CD1c-positive myeloid dendritic cell (primary cell): ENCODE measurements around the gene SSB.
"Not testable (repeated sequence)": the region's sequence is repeated elsewhere in the genome, so short reads cannot be mapped to it uniquely, and the experiment has no call there.

Source experiments
- DNase-seq: peaks from one replicate; pipeline ENCODE4 v3.0.0-alpha.2; 2016; ENCODE audit errors: extremely low spot score

SSB gene

DNA sequence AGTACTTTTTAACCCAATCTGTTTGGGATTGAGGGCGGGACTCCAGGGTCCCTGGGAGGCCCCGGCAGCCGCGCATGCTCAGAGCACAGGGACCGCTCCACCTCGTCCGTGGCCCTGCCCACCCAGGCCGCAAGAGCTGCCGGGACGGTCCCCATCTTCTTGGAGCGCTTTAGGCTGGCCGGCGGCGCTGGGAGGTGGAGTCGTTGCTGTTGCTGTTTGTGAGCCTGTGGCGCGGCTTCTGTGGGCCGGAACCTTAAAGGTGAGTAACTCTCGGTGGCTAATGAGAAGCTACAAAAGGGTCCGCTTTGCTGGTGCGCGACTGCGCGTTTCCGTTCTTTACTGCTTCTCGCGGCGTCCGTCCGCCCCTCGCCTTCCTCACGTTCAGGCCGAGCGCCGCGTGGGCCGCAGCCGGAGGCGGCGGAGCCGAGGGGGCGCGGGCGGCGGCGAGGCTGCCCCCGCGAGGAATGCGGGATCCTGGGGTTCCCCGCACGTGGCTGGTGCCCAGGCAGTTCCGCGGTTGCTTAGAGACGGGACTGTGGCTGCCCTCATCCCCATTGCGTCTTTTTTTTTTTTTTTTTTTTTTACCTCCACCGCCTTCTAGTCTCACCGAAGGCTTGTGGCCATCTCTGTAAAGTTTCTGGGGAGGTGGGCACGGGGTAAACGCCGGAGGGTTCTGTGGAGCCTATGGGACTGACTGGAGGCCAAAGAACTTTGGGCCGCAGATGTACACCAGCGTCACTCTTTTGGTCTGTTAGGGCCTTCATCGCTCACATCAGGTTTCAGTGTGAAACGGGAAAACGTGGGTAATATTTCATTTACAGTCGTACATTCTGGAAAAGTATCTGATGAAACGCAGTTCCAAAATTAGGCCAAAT is at the start of gene SSB:
SSB (plus strand) TSS at position 154 of the 875 bp plus-strand sequence. CDS start 2,090 bp downstream, outside the sequence.
- DNase-seq: peak; percentile 90

GRCh38 chr2:169752752-169753151 is 45.9 kb upstream of the SSB start:
- DNase-seq: no peak

GRCh38 chr2:169755083-169755870 is 43.4 kb upstream of the SSB start:
- DNase-seq: no peak

GRCh38 chr2:169756342-169756741 is 42.3 kb upstream of the SSB start:
- DNase-seq: no peak

GRCh38 chr2:169757356-169757755 is 41.3 kb upstream of the SSB start:
- no peak for DNase-seq

- no peak for DNase-seq
These were observed 40.9 kb upstream of the SSB start for GRCh38 chr2:169757778-169758177.

GRCh38 chr2:169759987-169760386 is 38.7 kb upstream of the SSB start:
- no peak for DNase-seq

- not testable (repeated sequence) for DNase-seq
These were observed 37.9 kb upstream of the SSB start for GRCh38 chr2:169760798-169761197.

GRCh38 chr2:169761251-169761969 is 37.3 kb upstream of the SSB start:
- DNase-seq: no peak

DNA sequence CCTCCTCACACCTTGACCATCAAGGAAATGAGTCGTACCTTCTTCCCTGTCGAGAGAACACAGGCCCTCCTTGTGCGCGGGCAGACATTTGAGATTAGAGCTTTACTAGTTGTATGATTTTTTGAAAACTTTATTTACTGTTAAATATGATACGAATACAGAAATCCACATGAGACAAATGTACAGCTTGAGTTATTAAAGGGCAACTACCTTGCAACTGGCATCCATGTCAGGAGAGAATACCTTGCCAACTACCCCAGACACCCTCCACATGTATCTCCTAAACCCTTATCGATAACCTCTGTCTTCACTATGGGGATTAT is 36.7 kb upstream of the SSB start:
- DNase-seq: no peak

GRCh38 chr2:169765523-169765922 is 33.1 kb upstream of the SSB start:
- no peak for DNase-seq

DNA sequence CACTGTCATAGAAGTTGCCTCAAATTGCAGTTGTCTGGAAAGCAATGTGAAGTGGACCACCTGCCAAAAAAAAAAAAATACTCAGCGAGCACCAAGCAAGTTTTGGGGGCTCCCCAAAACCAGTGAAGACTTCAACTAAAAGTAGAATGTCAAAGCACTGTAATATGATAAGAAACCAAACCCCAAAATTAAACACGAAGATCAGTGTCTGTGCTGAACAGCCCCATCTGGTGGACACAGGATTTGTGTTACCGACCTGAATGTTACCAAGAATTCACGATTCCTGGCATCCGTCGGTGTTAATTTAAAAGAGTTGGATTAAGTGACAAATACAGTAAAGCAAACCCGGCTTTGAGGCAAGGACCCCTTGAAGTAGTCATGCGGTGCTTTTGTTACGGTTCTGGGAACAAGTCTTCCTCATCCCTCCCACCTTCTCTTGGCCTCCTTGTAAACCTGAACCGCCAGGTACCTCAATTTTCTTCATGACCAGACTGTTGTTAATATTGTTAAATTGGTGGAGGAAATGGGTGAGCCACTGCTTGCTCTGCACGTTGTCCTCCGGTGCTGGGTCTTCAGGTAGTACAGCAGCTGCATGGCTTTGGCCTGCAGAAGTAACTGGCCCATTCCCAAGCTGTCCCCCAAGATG is 31.3 kb upstream of the SSB start:
- DNase-seq: peak; percentile 55

- DNase-seq: peak; percentile 30
These were observed 30.2 kb upstream of the SSB start for GRCh38 chr2:169768262-169768995.

GRCh38 chr2:169771021-169771420 is 27.6 kb upstream of the SSB start:
- peak; percentile 24 for DNase-seq

DNA sequence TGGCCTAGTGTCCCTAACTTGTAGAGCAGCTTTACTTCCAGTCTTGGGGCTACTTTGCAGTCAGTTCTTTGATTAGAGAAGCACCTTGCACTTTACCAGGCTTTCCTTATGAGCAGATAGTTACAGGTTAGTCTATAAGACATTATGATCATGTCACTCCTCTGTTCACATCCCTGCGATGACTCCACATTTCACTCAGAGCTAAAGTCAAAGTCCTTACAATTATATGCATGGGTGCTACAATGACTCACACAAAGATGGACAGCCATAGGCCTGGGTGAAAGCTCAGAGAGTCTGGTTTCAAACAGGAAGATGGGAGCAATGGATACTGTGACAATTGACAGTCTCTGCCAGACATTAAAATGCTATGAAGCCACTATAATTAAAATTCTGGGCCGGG is 27.1 kb upstream of the SSB start:
- no peak for DNase-seq

GRCh38 chr2:169772651-169773050 is 26.0 kb upstream of the SSB start:
- no peak for DNase-seq

- no peak for DNase-seq
These were observed 23.3 kb upstream of the SSB start for GRCh38 chr2:169775354-169775753.

DNA sequence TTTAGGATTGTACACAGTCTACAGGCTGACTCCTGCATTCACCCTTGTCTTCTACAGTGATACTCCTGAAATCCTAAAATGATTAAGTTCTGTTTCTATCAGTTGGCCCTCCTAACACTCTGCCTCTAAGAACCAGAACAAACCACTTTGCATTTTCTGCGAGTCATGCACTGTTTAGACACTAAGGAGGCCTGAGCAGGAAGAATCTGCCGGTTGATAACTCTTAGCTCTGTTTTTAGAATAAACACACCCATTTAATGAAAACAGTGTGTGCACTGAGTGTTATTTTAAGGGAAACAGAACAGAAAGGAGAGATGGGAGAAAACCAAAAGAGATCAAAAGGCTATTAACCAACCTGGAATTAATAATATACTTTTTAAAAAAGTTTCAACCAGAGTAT is 22.9 kb upstream of the SSB start:
- no peak for DNase-seq

DNA sequence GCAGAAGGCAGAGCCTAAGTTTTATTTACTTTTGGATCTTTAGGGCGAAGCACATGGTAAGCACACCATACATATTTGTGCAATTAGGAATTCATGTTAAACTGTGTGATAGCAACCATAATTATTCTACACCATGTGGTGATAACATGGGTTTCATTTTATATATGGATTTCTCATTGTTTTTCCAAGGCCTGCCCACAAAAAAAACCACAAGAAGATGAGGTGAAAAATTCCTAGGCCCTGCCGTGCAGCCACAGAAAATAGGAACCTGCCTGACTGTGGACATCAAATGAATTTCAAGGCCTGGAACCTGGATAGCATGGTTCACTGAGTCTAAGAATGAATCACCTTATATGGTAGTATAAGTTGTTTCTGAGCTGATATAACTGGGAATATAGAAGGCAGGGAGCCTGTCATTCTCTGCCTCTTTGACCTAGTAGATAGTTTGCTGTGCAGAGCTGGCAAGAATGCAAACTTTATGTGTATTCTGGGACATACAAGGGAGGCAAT is 22.4 kb upstream of the SSB start:
- no peak for DNase-seq

DNA sequence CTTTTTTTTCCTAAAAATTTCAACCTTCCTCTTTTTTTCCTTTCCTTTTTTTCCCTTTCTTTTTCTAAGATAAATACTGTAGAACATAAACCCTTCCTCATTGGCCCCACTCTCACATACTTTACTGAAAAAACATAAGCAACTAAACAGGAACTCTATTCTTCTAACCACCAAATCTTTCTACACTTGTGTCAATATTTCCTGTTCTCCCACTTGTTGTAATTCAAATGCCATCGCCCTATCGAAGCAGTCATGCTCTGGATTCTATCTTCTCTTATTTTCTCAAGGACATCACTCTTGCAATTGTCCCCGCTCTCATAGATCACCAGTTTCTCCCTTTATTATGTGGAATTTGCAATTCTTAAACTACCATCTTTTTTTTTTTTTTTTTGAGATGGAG is 20.2 kb upstream of the SSB start:
- DNase-seq: no peak
